GM23338 (cell line): ENCODE data around the gene TNFAIP8L1. TPM values are rescaled to one million over a fixed set of nuclear protein-coding genes. Genes with fewer than 3 reads are reported as not detected.

Source experiments
- ATAC-seq: fragments of 200-7000 bp; cut with Tn5 transposase; 3 replicates; pipeline ENCODE4 v1.9.1; 2020
- DNase-seq: peaks from one replicate; pipeline ENCODE4 v3.0.0-alpha.2; 2015; ENCODE audit warnings: low spot score
- H2AFZ ChIP-seq: fragments of 200-600 bp; sonication (generic); 2 replicates; pipeline ENCODE4 v1.8.0; 2016; ENCODE audit warnings: antibody characterized with exemption, mild to moderate bottlenecking, moderate library complexity
- H3F3A ChIP-seq: fragments of 200-600 bp; sonication (generic); replicated peaks from 2 replicates; pipeline ENCODE4 v1.8.0; 2017; ENCODE audit warnings: antibody characterized with exemption, mixed run types, low read depth
- H3K27ac ChIP-seq: fragments of 200-600 bp; sonication (generic); 2 replicates; pipeline ENCODE4 v1.6.1; 2016; ENCODE audit warnings: low read depth
- H3K27me3 ChIP-seq: fragments of 200-600 bp; sonication (generic); 2 replicates; pipeline ENCODE4 v1.8.0; 2016; ENCODE audit warnings: mild to moderate bottlenecking, mixed run types, moderate library complexity; ENCODE audit not compliant: insufficient read depth
- H3K36me3 ChIP-seq: fragments of 200-600 bp; sonication (generic); 2 replicates; pipeline ENCODE4 v1.8.0; 2016; ENCODE audit warnings: mild to moderate bottlenecking; ENCODE audit not compliant: insufficient read depth
- H3K4me1 ChIP-seq: fragments of 200-600 bp; sonication (generic); 2 replicates; pipeline ENCODE4 v1.8.0; 2016; ENCODE audit warnings: mild to moderate bottlenecking, moderate library complexity; ENCODE audit not compliant: insufficient read depth
- H3K4me2 ChIP-seq: fragments of 200-600 bp; sonication (generic); 2 replicates; pipeline ENCODE4 v1.7.1; 2017; ENCODE audit warnings: mixed run types
- H3K4me3 ChIP-seq: fragments of 200-600 bp; sonication (generic); 2 replicates; pipeline ENCODE4 v1.6.1; 2016; ENCODE audit warnings: mixed run types
- H3K79me2 ChIP-seq: fragments of 200-600 bp; sonication (generic); replicated peaks from 2 replicates; pipeline ENCODE4 v1.8.0; 2017; ENCODE audit warnings: mild to moderate bottlenecking; ENCODE audit not compliant: insufficient read depth
- H3K9me2 ChIP-seq: fragments of 200-600 bp; sonication (generic); 2 replicates; pipeline ENCODE4 v1.8.0; 2017; ENCODE audit not compliant: insufficient read depth
- H4K20me1 ChIP-seq: fragments of 200-600 bp; sonication (generic); replicated peaks from 2 replicates; pipeline ENCODE4 v1.8.0; 2017; ENCODE audit warnings: mild to moderate bottlenecking; ENCODE audit not compliant: insufficient read depth
- H3K27ac Mint-ChIP-seq: 2 replicates; pipeline ENCODE4 v1.8.0; 2020; ENCODE audit warnings: inconsistent platforms, mild to moderate bottlenecking, moderate library complexity, mixed read lengths
- H3K27me3 Mint-ChIP-seq: 3 replicates; pipeline ENCODE4 v1.8.0; 2022; ENCODE audit warnings: low read depth, mild to moderate bottlenecking, moderate library complexity, mixed read lengths, inconsistent platforms; ENCODE audit not compliant: insufficient read depth, poor library complexity
- H3K36me3 Mint-ChIP-seq: 3 replicates; pipeline ENCODE4 v1.8.0; 2021; ENCODE audit warnings: low read depth, mild to moderate bottlenecking, inconsistent platforms, moderate library complexity, mixed read lengths
- H3K4me1 Mint-ChIP-seq: 3 replicates; pipeline ENCODE4 v1.8.0; 2020; ENCODE audit warnings: mild to moderate bottlenecking, inconsistent platforms, mixed read lengths
- H3K4me3 Mint-ChIP-seq: 3 replicates; pipeline ENCODE4 v1.8.0; 2021; ENCODE audit warnings: moderate library complexity, mild to moderate bottlenecking, inconsistent platforms, mixed read lengths
- H3K9me3 Mint-ChIP-seq: 3 replicates; pipeline ENCODE4 v1.8.0; 2020; ENCODE audit warnings: moderate library complexity, mild to moderate bottlenecking, inconsistent platforms, mixed read lengths
- CREB1 ChIP-seq: fragments of 250-450 bp; sonication (Bioruptor Pico); IDR thresholded peaks from 2 replicates; pipeline ENCODE4 v1.5.0; 2020; ENCODE audit warnings: low read depth, mild to moderate bottlenecking, moderate library complexity
- CTCF ChIP-seq, 2 experiments: fragments of 200-600 bp in 1 of 2; sonication (generic) in 1 of 2; conservative IDR thresholded peaks; 2 replicates each; pipeline versions ENCODE4 v1.5.1 to v1.6.1; 2016 to 2017; ENCODE audit warnings: antibody characterized with exemption in 2 of 2, low read depth in 2 of 2, mild to moderate bottlenecking in 2 of 2, moderate library complexity in 1 of 2
- ETS1 ChIP-seq: IDR thresholded peaks from 2 replicates; pipeline ENCODE4 v1.6.1; 2016; ENCODE audit warnings: antibody characterized with exemption
- EZH2 ChIP-seq: fragments of 200-600 bp; sonication (generic); IDR thresholded peaks from one replicate; pipeline ENCODE4 v1.8.0; 2017; ENCODE audit warnings: antibody characterized with exemption, mild to moderate bottlenecking, low read depth; ENCODE audit not compliant: unreplicated experiment
- EZH2phosphoT487 ChIP-seq: fragments of 200-600 bp; sonication (generic); IDR thresholded peaks from one replicate; pipeline ENCODE4 v1.8.1; 2018; ENCODE audit warnings: antibody characterized with exemption; ENCODE audit not compliant: unreplicated experiment
- JUNB ChIP-seq: IDR thresholded peaks from one replicate; pipeline ENCODE4 v1.6.1; 2016; ENCODE audit warnings: antibody characterized with exemption; ENCODE audit not compliant: unreplicated experiment
- NANOG ChIP-seq: IDR thresholded peaks from 2 replicates; pipeline ENCODE4 v1.6.1; 2016; ENCODE audit warnings: antibody characterized with exemption, borderline replicate concordance
- POLR2AphosphoS5 ChIP-seq: IDR thresholded peaks from 2 replicates; pipeline ENCODE4 v1.6.1; 2016; ENCODE audit warnings: antibody characterized with exemption, low read depth
- REST ChIP-seq: IDR thresholded peaks from one replicate; pipeline ENCODE4 v1.6.1; 2018; ENCODE audit warnings: antibody characterized with exemption; ENCODE audit not compliant: unreplicated experiment
- STAT1 ChIP-seq: IDR thresholded peaks from one replicate; pipeline ENCODE4 v1.6.1; 2016; ENCODE audit warnings: antibody characterized with exemption; ENCODE audit not compliant: unreplicated experiment
- ZNF114 ChIP-seq: fragments of 250-450 bp; sonication (Bioruptor Pico); IDR thresholded peaks from 2 replicates; pipeline ENCODE4 v1.5.0; 2020; ENCODE audit warnings: mild to moderate bottlenecking, moderate library complexity
- ZNF331 ChIP-seq: fragments of 250-450 bp; sonication (Bioruptor Pico); IDR thresholded peaks from 2 replicates; pipeline ENCODE4 v1.5.0; 2020; ENCODE audit warnings: low read depth, mild to moderate bottlenecking, moderate library complexity
- ZNF462 ChIP-seq: fragments of 250-450 bp; sonication (Bioruptor Pico); IDR thresholded peaks from 2 replicates; pipeline ENCODE4 v1.5.0; 2020; ENCODE audit warnings: mild to moderate bottlenecking, moderate library complexity
- polyA plus RNA-seq: library from polyadenylated mRNA; unstranded; fragments of >200 nt; fragmentation: Nextera tagmentation; extraction: Ambion mirVana; gene quantifications from 2 replicates; pipeline ENCODE4 v1.2.1, GENCODE V29; 2016
- total RNA-seq: library from RNA; depleted of rRNA; stranded (reverse); fragments of >200 nt; shearing (Covaris generic); gene quantifications from 2 replicates; pipeline ENCODE4 v1.2.3, GENCODE V29; 2014

Gene TNFAIP8L1
- total and polyA plus RNA-seq, 2 experiments from 2014 or later, result 2.7 to 4.1 TPM

- peaks cover 38% of the 10 kb centered on the region for H3K27me3 ChIP-seq
- Mint-ChIP-seq H3K36me3 (no peaks in the 10 kb centered on the region), H3K4me3 (no peak overlapping the region), H3K4me1 (peaks cover 6% of the 10 kb centered on the region; the same call in 2 of the 3 replicates), H3K9me3 (no peaks in the 10 kb centered on the region), H3K27ac (no peak overlapping the region), H3K27me3 (peaks cover 18% of the 10 kb centered on the region)
- no peaks in the 10 kb centered on the region for H3K9me2 ChIP-seq
- no peak overlapping the region for H3K27ac ChIP-seq
- no peak overlapping the region for H3K4me3 ChIP-seq
- no peak overlapping the region for H2AFZ ChIP-seq
- no peaks in the 10 kb centered on the region for H3K36me3 ChIP-seq
- H4K20me1 ChIP-seq, result no peaks in the 10 kb centered on the region; the same call in 1 of the 2 replicates
- H3K4me2 ChIP-seq, result no peak overlapping the region
- TF ChIP-seq ZNF331, result no peak
- no peak for TF ChIP-seq ZNF462
- no peak for TF ChIP-seq STAT1
- no peak for TF ChIP-seq ZNF114 (CRISPR knock-in tag)
- no peak for TF ChIP-seq CTCF (conservative IDR thresholded peaks at IDR 0.05; ENCODE audit: low read depth in 2 of 2)
- TF ChIP-seq POLR2AphosphoS5, result no peak
- no peak for TF ChIP-seq CREB1 (CRISPR knock-in tag)
- no peak for TF ChIP-seq NANOG
- TF ChIP-seq REST, result no peak
- no peak for TF ChIP-seq EZH2phosphoT487
- TF ChIP-seq ETS1, result no peak
- TF ChIP-seq JUNB, result no peak
- TF ChIP-seq EZH2, result no peak
- H3K4me1 ChIP-seq, result 0 out of 2 replicates have a peak, but pooled peaks cover 4% of the 10 kb centered on the region
- no peaks in the 10 kb centered on the region for H3K79me2 ChIP-seq
- peaks cover 11% of the 10 kb centered on the region; the same call in 1 of the 2 replicates for H3F3A ChIP-seq
- DNase-seq (no peak), ATAC-seq (no peak)
Measured at GRCh38 chr19:4600082-4600481, 39.2 kb upstream of the TNFAIP8L1 start.
